IPS DF 6.9 (cell line): Measurements from ENCODE around the gene HIVEP2.
A peak's percentile ranks its signal among the peaks of the same experiment; 100 is the strongest.

ENCODE experiments used
- DNase-seq: peaks from one replicate; pipeline ENCODE4 v3.0.0-alpha.2; 2013; ENCODE audit warnings: low read depth, low spot score
- H3K27ac ChIP-seq: one replicate; pipeline ENCODE4 v1.5.1; 2013; ENCODE audit warnings: low read length, control low read depth
- H3K27me3 ChIP-seq: 2 replicates; pipeline ENCODE4 v1.6.1; 2013; ENCODE audit warnings: mild to moderate bottlenecking, low read length; ENCODE audit not compliant: control insufficient read depth, insufficient read depth
- H3K36me3 ChIP-seq: 2 replicates; pipeline ENCODE4 v1.6.1; 2013; ENCODE audit warnings: low read length; ENCODE audit not compliant: control insufficient read depth, insufficient read depth
- H3K4me1 ChIP-seq: 2 replicates; pipeline ENCODE4 v1.6.1; 2013; ENCODE audit warnings: low read length; ENCODE audit not compliant: control insufficient read depth, insufficient read depth
- H3K4me3 ChIP-seq: 2 replicates; pipeline ENCODE4 v1.5.1; 2013; ENCODE audit warnings: mild to moderate bottlenecking, low read length
- H3K9me3 ChIP-seq: 2 replicates; pipeline ENCODE4 v1.6.1; 2013; ENCODE audit warnings: low read length, inconsistent platforms; ENCODE audit not compliant: control insufficient read depth, insufficient read depth
- WGBS: extraction: QIAGEN DNeasy Blood & Tissue Kit; methylation state at CpG from one replicate; pipeline ENCODE4 v1.1.7; 2013; ENCODE audit warnings: mixed read lengths, missing lambda C conversion rate; ENCODE audit not compliant: insufficient read length, insufficient coverage; 5-methylcytosine and 5-hydroxymethylcytosine counted together

Gene HIVEP2

DNA sequence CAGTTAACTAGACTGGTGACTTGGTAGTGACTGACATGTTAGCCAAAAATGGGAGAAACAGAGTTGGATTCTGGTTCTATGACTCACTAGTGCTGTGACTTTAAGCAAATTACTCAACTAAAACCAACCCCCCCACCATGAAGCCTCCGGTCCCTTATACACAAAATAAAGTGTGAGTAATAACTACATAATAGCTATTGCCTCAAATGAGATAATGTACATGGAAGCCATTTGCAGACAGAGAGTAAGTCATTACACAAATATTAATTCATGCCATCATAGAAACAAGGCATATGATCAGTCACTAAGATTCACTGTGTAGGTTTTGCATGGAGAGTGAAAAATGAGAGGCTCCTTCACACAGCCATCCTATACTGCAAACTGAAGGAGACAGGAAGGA, 111.9 kb downstream of the HIVEP2 start:
- WGBS = no CpG with 5 or more reads among the region's 1 CpG

DNA sequence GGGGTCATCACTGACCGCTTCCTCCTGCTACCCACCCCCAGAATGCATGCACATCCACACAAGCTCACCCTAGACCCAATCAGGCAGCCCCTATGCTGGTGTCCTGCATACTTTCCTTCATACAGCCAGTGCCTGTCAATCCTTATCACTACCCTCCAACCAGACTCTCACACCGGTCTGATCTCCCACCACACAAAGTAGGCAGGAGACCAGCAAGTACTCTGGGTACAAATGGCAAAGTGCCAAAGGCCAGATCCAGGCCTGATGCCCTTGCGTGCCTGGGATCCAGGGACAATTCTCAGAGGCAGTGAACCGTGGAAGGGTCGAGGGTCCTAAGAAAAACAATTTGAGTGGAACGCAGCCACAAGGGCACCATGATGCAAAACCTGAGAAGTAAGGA, 114.2 kb downstream of the HIVEP2 start:
- no peaks in the 10 kb centered on the region for H3K27me3 ChIP-seq
- no peak overlapping the region for H3K4me3 ChIP-seq
- no peaks in the 10 kb centered on the region for H3K36me3 ChIP-seq
- no CpG with 5 or more reads among the region's 6 CpGs for WGBS
- no peaks in the 10 kb centered on the region for H3K4me1 ChIP-seq
- H3K9me3 ChIP-seq = no peaks in the 10 kb centered on the region
- no peak overlapping the region for H3K27ac ChIP-seq
- DNase-seq = no peak

More for the DNA sequence above, 111.9 kb downstream of the HIVEP2 start:
- H3K27ac ChIP-seq = no peak overlapping the region
- H3K36me3 ChIP-seq = no peaks in the 10 kb centered on the region
- no peak overlapping the region for H3K4me3 ChIP-seq
- DNase-seq = no peak
- H3K27me3 ChIP-seq = no peaks in the 10 kb centered on the region
- no peaks in the 10 kb centered on the region for H3K9me3 ChIP-seq
- no peaks in the 10 kb centered on the region for H3K4me1 ChIP-seq

GRCh38 chr6:142830116-142830710, 114.8 kb downstream of the HIVEP2 start:
- Histone ChIP-seq H3K27ac (no peak overlapping the region), H3K4me1 (no peaks in the 10 kb centered on the region), H3K36me3 (no peaks in the 10 kb centered on the region), H3K9me3 (no peaks in the 10 kb centered on the region), H3K27me3 (no peaks in the 10 kb centered on the region), H3K4me3 (no peak overlapping the region)
- DNase-seq = no peak
- WGBS = no CpG with 5 or more reads among the region's 5 CpGs

DNA sequence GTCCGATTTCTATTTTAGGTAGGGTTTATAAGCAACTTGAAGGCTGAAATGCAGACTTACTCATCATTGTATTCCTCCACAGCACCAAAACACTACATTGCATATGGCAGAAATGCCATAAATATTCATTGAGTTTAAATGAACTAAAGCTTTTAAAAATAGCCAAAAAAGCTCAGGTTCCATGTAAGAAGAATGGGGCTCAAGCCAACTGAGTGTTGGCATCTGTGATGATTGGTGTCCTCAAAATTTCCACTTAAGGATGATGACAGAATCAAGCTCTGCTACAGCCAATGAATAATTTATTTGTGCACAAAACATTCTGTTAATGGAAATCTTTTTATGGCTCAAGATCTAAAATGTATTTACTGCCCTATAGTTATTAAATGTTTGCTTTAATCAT, 115.4 kb downstream of the HIVEP2 start:
- Histone ChIP-seq H3K36me3 (no peaks in the 10 kb centered on the region), H3K4me3 (no peak overlapping the region), H3K27me3 (no peaks in the 10 kb centered on the region), H3K4me1 (no peaks in the 10 kb centered on the region), H3K9me3 (no peaks in the 10 kb centered on the region), H3K27ac (no peak overlapping the region)
- no CpG with 5 or more reads among the region's 1 CpG for WGBS
- no peak for DNase-seq

GRCh38 chr6:142827991-142828390, 117.0 kb downstream of the HIVEP2 start:
- H3K27ac ChIP-seq = no peak overlapping the region
- H3K4me1 ChIP-seq = no peaks in the 10 kb centered on the region
- WGBS = no CpG with 5 or more reads among the region's 4 CpGs
- H3K27me3 ChIP-seq = no peaks in the 10 kb centered on the region
- no peak for DNase-seq
- H3K9me3 ChIP-seq = no peaks in the 10 kb centered on the region
- no peaks in the 10 kb centered on the region for H3K36me3 ChIP-seq
- H3K4me3 ChIP-seq = no peak overlapping the region

GRCh38 chr6:142827369-142827768, 117.6 kb downstream of the HIVEP2 start:
- no peak for DNase-seq
- Histone ChIP-seq H3K9me3 (no peaks in the 10 kb centered on the region), H3K27ac (no peak overlapping the region), H3K27me3 (no peaks in the 10 kb centered on the region), H3K4me1 (no peaks in the 10 kb centered on the region), H3K4me3 (no peak overlapping the region), H3K36me3 (no peaks in the 10 kb centered on the region)
- WGBS = no CpG with 5 or more reads among the region's 7 CpGs

DNA sequence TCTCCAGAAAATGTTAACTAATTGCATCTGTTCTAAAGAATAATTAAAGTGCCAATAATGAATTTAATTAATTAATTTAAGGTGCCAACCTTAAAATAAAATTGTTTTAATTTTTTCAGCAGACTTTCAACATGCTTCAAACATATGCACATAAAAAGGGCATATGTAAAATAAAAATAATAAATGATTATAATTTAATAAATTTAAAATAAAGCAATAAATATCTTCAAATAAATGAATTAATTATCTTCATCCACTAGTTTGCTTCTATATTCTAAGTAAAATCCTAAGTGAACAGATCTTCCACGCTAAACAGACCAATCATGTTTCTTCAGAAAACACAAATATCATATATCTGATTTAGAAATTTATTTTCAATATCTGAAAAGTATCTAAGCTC, 119.2 kb downstream of the HIVEP2 start:
- H3K36me3 ChIP-seq = no peaks in the 10 kb centered on the region
- no peak overlapping the region for H3K27ac ChIP-seq
- DNase-seq = no peak
- no peaks in the 10 kb centered on the region for H3K9me3 ChIP-seq
- no peaks in the 10 kb centered on the region for H3K4me1 ChIP-seq
- H3K4me3 ChIP-seq = no peak overlapping the region
- no CpG with 5 or more reads among the region's 1 CpG for WGBS
- H3K27me3 ChIP-seq = no peaks in the 10 kb centered on the region

- H3K27me3 ChIP-seq = no peaks in the 10 kb centered on the region
- no peak for DNase-seq
- WGBS = no CpG with 5 or more reads among the region's 3 CpGs
- H3K4me3 ChIP-seq = no peak overlapping the region
- H3K36me3 ChIP-seq = no peaks in the 10 kb centered on the region
- peaks cover 1% of the 10 kb centered on the region; the same call in 1 of the 2 replicates for H3K4me1 ChIP-seq
- no peaks in the 10 kb centered on the region for H3K9me3 ChIP-seq
- no peak overlapping the region for H3K27ac ChIP-seq
Measured at GRCh38 chr6:142824426-142824825, 120.5 kb downstream of the HIVEP2 start.

DNA sequence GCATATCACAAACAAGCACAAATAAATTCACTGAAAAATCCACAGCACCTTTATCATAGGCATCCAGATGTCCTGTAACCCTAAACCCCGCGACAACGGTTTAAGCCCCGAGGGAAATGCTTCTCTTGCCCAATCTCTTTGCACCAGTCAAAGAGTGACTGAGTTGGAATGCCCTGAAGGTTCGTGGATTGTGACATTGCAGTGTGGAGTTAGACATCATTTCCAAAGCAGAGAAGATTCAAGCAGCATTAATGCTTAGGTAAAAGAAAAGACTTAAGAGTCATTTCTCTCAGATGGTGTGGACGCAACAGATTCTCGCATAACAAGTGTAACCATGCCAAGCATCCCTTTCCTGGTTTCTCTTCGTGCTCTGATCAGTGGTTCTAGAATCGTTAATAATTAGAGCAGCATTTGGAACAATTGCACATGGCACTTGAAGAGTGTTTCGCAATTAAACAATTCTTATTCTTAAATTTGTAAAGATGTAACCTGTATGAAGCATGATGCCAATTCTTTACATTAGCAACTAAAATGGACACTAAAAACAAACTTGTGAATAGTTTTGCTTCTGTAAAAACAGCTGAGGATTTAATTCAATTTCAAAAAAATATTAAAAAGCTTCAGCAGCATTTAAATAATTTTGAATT, 121.6 kb downstream of the HIVEP2 start:
- H3K4me3 ChIP-seq = no peak overlapping the region
- no peak for DNase-seq

GRCh38 chr6:142822842-142823241, 122.1 kb downstream of the HIVEP2 start:
- no peak overlapping the region for H3K27ac ChIP-seq
- no peak overlapping the region for H3K4me3 ChIP-seq
- WGBS = no CpG with 5 or more reads among the region's 3 CpGs
- no peaks in the 10 kb centered on the region for H3K27me3 ChIP-seq
- H3K36me3 ChIP-seq = no peaks in the 10 kb centered on the region
- peak; percentile 52 for DNase-seq
- peaks cover 1% of the 10 kb centered on the region; the same call in 1 of the 2 replicates for H3K4me1 ChIP-seq
- no peaks in the 10 kb centered on the region for H3K9me3 ChIP-seq

More for the DNA sequence above, 121.6 kb downstream of the HIVEP2 start:
- H3K9me3 ChIP-seq = no peaks in the 10 kb centered on the region
- H3K27ac ChIP-seq = no peak overlapping the region
- H3K27me3 ChIP-seq = no peaks in the 10 kb centered on the region
- WGBS = no CpG with 5 or more reads among the region's 10 CpGs
- no peaks in the 10 kb centered on the region for H3K36me3 ChIP-seq
- peaks cover 1% of the 10 kb centered on the region; the same call in 1 of the 2 replicates for H3K4me1 ChIP-seq

DNA sequence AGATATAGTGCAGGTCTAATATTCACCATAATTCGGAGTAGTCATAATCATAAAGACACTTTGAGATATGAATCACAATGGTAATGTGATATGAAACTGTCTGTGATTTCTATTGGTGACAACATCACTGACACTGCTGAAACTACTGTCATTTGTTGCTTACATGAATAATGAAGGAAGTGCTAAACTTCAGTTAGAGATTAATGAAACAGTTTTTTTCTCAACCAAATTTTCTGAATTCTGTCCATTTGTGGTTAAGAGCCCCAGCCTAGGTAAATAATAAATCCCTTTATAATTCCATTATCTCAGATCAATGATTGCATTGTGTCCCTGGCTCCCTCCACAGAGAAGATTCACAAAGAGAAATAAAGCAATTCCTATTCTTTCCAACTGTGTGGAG, 122.6 kb downstream of the HIVEP2 start:
- no peak for DNase-seq
- Histone ChIP-seq H3K27ac (no peak overlapping the region), H3K36me3 (no peaks in the 10 kb centered on the region), H3K4me1 (peaks cover 1% of the 10 kb centered on the region; the same call in 1 of the 2 replicates), H3K27me3 (no peaks in the 10 kb centered on the region), H3K4me3 (no peak overlapping the region), H3K9me3 (no peaks in the 10 kb centered on the region)
- WGBS = no CpG with 5 or more reads among the region's 1 CpG
